ENCODE results near the gene AQP1. TPM values are rescaled to one million over a fixed set of nuclear protein-coding genes. Genes with fewer than 3 reads are reported as not detected.

Gene AQP1
- total RNA-seq, 3 donors from 2014 or later = 132 to 213 (median 177) TPM

DNA sequence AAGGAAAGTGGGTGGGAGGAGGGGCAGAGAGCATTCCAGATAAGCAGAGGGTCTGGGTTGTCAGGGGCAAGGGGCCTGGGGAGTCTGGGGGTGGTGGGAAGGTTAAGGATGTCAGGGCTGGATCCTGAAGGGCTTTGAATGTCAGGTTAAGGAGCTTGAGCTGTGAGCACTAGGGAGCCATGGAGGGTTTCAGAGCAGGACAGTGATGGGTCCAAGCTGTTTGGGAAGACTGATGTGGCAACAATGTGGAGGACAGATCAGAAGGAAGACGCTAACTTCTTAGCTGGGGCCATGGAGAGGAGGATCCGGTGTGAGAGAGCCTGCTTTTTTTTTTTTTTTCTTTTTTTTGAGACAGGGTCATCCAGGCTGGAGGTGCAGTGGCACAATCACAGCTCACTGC is 13.9 kb upstream of the AQP1 start:
- TF ChIP-seq, protein P1, sequence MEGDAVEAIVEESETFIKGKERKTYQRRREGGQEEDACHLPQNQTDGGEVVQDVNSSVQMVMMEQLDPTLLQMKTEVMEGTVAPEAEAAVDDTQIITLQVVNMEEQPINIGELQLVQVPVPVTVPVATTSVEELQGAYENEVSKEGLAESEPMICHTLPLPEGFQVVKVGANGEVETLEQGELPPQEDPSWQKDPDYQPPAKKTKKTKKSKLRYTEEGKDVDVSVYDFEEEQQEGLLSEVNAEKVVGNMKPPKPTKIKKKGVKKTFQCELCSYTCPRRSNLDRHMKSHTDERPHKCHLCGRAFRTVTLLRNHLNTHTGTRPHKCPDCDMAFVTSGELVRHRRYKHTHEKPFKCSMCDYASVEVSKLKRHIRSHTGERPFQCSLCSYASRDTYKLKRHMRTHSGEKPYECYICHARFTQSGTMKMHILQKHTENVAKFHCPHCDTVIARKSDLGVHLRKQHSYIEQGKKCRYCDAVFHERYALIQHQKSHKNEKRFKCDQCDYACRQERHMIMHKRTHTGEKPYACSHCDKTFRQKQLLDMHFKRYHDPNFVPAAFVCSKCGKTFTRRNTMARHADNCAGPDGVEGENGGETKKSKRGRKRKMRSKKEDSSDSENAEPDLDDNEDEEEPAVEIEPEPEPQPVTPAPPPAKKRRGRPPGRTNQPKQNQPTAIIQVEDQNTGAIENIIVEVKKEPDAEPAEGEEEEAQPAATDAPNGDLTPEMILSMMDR (IDR thresholded peaks at IDR 0.05) = no peak
- TF ChIP-seq POLR2A (IDR thresholded peaks at IDR 0.05) (no peak), POLR2AphosphoS5 (IDR thresholded peaks at IDR 0.05) (no peak)
- no peaks in the 10 kb centered on the region for H3K9me3 ChIP-seq
- H3K36me3 ChIP-seq = no peaks in the 10 kb centered on the region
- no peak for DNase-seq (ENCODE audit: low spot score in 2 of 2)
- no peak overlapping the region for H3K27ac ChIP-seq
- intact Hi-C loops (cut with DNase I; ENCODE audit: low total_unique reads) = no loop called here
- no peaks in the 10 kb centered on the region for H3K4me1 ChIP-seq
- no peak overlapping the region for H3K4me3 ChIP-seq
- no peaks in the 10 kb centered on the region for H3K27me3 ChIP-seq

DNA sequence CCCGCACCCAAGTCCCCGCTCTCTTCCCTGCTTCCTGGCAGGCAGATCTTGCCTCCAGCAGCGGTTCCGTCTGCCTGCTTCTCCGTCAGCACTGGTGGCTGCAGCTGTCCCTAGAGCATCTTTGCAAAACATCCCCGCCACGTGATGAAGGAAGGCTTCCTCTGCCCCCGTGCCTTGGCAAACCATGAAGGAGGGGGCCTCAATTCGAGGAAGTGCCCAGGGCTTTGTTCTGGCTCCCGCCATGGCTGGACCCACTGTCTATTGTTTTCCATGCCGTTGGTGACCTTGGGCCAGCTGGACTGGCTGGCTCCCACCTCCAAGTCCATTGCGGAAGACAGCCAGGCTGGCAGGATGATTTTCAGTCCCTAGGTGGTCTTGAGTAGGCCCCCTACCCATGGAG is 13.2 kb upstream of the AQP1 start:
- Histone ChIP-seq H3K4me1 (no peaks in the 10 kb centered on the region), H3K27me3 (no peaks in the 10 kb centered on the region), H3K27ac (no peak overlapping the region), H3K4me3 (no peak overlapping the region), H3K9me3 (no peaks in the 10 kb centered on the region), H3K36me3 (no peaks in the 10 kb centered on the region)
- intact Hi-C loops (cut with DNase I; ENCODE audit: low total_unique reads) = no loop called here
- TF ChIP-seq, protein P1 (IDR thresholded peaks at IDR 0.05) = no peak
- TF ChIP-seq POLR2AphosphoS5 (IDR thresholded peaks at IDR 0.05) (no peak), POLR2A (IDR thresholded peaks at IDR 0.05) (no peak)
- DNase-seq (ENCODE audit: low spot score in 2 of 2) = no peak

DNA sequence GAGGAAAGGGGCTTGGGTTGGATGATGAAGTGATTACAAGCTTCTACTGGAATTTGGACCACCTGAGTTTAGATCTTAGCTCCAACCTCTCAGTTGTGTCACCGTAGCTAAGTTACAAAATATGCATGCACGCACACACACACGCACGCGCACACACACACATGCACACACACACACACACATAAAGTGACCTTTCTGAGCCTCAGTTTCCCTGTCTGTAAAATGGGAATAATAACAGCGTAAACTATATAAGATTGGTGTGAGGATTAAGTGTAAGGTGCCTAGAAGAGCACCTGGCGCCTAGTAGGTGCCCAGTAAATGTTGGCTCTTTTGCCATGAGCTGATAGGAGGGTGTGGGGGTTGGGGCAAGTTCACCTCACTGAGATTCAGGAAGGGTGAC is 12.6 kb upstream of the AQP1 start:
- no peak for DNase-seq (ENCODE audit: low spot score in 2 of 2)
- H3K36me3 ChIP-seq = no peaks in the 10 kb centered on the region
- H3K4me3 ChIP-seq = no peak overlapping the region
- H3K27ac ChIP-seq = peak overlapping the region in 1 of 2 donors; percentile 73
- no peaks in the 10 kb centered on the region for H3K4me1 ChIP-seq
- no peaks in the 10 kb centered on the region for H3K27me3 ChIP-seq
- H3K9me3 ChIP-seq = no peaks in the 10 kb centered on the region
- intact Hi-C loops (cut with DNase I; ENCODE audit: low total_unique reads) = no loop called here
- TF ChIP-seq POLR2AphosphoS5 (IDR thresholded peaks at IDR 0.05) (no peak), POLR2A (IDR thresholded peaks at IDR 0.05) (no peak)
- TF ChIP-seq, protein P1 (IDR thresholded peaks at IDR 0.05) = no peak

DNA sequence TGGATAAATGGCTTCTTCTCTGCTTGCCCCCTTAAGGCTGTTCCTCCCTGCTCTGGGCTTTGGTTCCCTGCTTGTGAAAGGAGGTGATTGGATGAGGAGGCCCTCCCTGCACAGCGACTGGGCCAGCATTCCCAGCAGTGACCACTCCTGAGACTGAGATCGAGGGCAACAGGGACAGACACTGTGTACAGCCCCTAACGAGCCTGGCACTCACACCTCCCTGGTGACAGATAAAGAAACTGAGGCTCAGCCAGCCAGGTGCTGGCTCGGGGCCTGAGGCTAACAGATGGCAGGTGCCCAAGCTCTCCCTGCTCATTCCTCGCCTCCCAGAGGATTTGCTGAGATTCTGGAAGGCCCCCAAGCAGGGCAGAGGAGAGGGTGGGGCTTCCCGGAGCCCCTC is 12.0 kb upstream of the AQP1 start:
- TF ChIP-seq POLR2A (IDR thresholded peaks at IDR 0.05) (no peak), POLR2AphosphoS5 (IDR thresholded peaks at IDR 0.05) (no peak)
- TF ChIP-seq, protein P1 (IDR thresholded peaks at IDR 0.05) = no peak
- H3K4me3 ChIP-seq = no peak overlapping the region
- H3K9me3 ChIP-seq = no peaks in the 10 kb centered on the region
- intact Hi-C loops (cut with DNase I; ENCODE audit: low total_unique reads) = no loop called here
- H3K4me1 ChIP-seq = no peaks in the 10 kb centered on the region
- no peaks in the 10 kb centered on the region for H3K27me3 ChIP-seq
- peak overlapping the region in 1 of 2 donors; percentile 73 for H3K27ac ChIP-seq
- H3K36me3 ChIP-seq = no peaks in the 10 kb centered on the region
- DNase-seq (ENCODE audit: low spot score in 2 of 2) = no peak

DNA sequence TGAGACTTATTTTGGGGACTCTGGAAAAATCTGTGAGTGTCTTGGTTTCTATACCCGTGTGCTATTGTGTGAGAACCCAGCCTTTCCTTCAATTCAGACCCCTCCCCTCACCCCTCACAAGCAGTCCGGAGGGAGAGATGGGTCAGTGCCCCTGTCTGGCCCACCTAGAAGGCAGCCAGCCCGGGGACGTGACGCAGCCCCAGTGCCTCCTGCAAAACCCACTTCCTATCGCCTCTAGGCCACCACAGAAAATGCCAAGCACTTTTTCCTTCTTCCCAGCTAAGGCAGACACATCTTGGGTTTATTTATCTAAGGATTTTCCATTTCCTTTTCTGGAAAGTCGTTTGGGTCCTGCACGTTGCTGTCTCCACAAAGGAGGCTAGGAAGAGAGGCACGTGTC is 11.6 kb upstream of the AQP1 start:
- Histone ChIP-seq H3K9me3 (no peaks in the 10 kb centered on the region), H3K36me3 (no peaks in the 10 kb centered on the region), H3K27ac (peak overlapping the region in 1 of 2 donors; percentile 73), H3K4me1 (no peaks in the 10 kb centered on the region), H3K27me3 (no peaks in the 10 kb centered on the region), H3K4me3 (no peak overlapping the region)
- TF ChIP-seq POLR2A (IDR thresholded peaks at IDR 0.05) (no peak), POLR2AphosphoS5 (IDR thresholded peaks at IDR 0.05) (no peak)
- TF ChIP-seq, protein P1 (IDR thresholded peaks at IDR 0.05) = no peak
- DNase-seq (ENCODE audit: low spot score in 2 of 2) = no peak
- intact Hi-C loops (cut with DNase I; ENCODE audit: low total_unique reads) = no loop called here
